ENCODE measurements around the gene RTN4RL1.

RTN4RL1 gene

GRCh38 chr17:1961189-1961588, 63.9 kb downstream of the RTN4RL1 start:
- H3K4me3 ChIP-seq (ENCODE audit: insufficient read depth, low read depth, low read length, poor library complexity, severe bottlenecking): no peak overlapping the region
- no peak for DNase-seq
- H3K27me3 ChIP-seq (replicated peaks; ENCODE audit: control insufficient read depth, insufficient read depth, low read length, poor library complexity, severe bottlenecking): no peaks in the 10 kb centered on the region
- no peaks in the 10 kb centered on the region for H3K36me3 ChIP-seq (ENCODE audit: control insufficient read depth, insufficient read depth, low read length)
- H3K27ac ChIP-seq (ENCODE audit: insufficient read depth, low read length, poor library complexity, severe bottlenecking): no peak overlapping the region
- no peaks in the 10 kb centered on the region for H3K9me3 ChIP-seq (ENCODE audit: control insufficient read depth, low read length)
- no peaks in the 10 kb centered on the region for H3K4me1 ChIP-seq (ENCODE audit: control insufficient read depth, insufficient read depth, low read length, poor library complexity, severe bottlenecking)

GRCh38 chr17:1960545-1960912, 64.6 kb downstream of the RTN4RL1 start:
- H3K27me3 ChIP-seq (replicated peaks; ENCODE audit: control insufficient read depth, insufficient read depth, low read length, poor library complexity, severe bottlenecking): no peaks in the 10 kb centered on the region

GRCh38 chr17:1959871-1960544, 65.1 kb downstream of the RTN4RL1 start:
- no peaks in the 10 kb centered on the region for H3K4me1 ChIP-seq (ENCODE audit: control insufficient read depth, insufficient read depth, low read length, poor library complexity, severe bottlenecking)
- DNase-seq: no peak
- H3K9me3 ChIP-seq (ENCODE audit: control insufficient read depth, low read length): no peaks in the 10 kb centered on the region
- no peaks in the 10 kb centered on the region for H3K36me3 ChIP-seq (ENCODE audit: control insufficient read depth, insufficient read depth, low read length)
- no peak overlapping the region for H3K27ac ChIP-seq (ENCODE audit: insufficient read depth, low read length, poor library complexity, severe bottlenecking)
- no peaks in the 10 kb centered on the region for H3K27me3 ChIP-seq (replicated peaks; ENCODE audit: control insufficient read depth, insufficient read depth, low read length, poor library complexity, severe bottlenecking)
- H3K4me3 ChIP-seq (ENCODE audit: insufficient read depth, low read depth, low read length, poor library complexity, severe bottlenecking): no peak overlapping the region

More at GRCh38 chr17:1960545-1960912, 64.6 kb downstream of the RTN4RL1 start:
- H3K36me3 ChIP-seq (ENCODE audit: control insufficient read depth, insufficient read depth, low read length): no peaks in the 10 kb centered on the region
- no peaks in the 10 kb centered on the region for H3K9me3 ChIP-seq (ENCODE audit: control insufficient read depth, low read length)
- no peaks in the 10 kb centered on the region for H3K4me1 ChIP-seq (ENCODE audit: control insufficient read depth, insufficient read depth, low read length, poor library complexity, severe bottlenecking)
- H3K4me3 ChIP-seq (ENCODE audit: insufficient read depth, low read depth, low read length, poor library complexity, severe bottlenecking): no peak overlapping the region
- no peak for DNase-seq
- H3K27ac ChIP-seq (ENCODE audit: insufficient read depth, low read length, poor library complexity, severe bottlenecking): no peak overlapping the region

GRCh38 chr17:1958134-1958881, 66.8 kb downstream of the RTN4RL1 start:
- H3K36me3 ChIP-seq (ENCODE audit: control insufficient read depth, insufficient read depth, low read length): no peaks in the 10 kb centered on the region
- H3K9me3 ChIP-seq (ENCODE audit: control insufficient read depth, low read length): no peaks in the 10 kb centered on the region
- no peak overlapping the region for H3K27ac ChIP-seq (ENCODE audit: insufficient read depth, low read length, poor library complexity, severe bottlenecking)
- H3K4me1 ChIP-seq (ENCODE audit: control insufficient read depth, insufficient read depth, low read length, poor library complexity, severe bottlenecking): no peaks in the 10 kb centered on the region
- no peak for DNase-seq
- H3K27me3 ChIP-seq (replicated peaks; ENCODE audit: control insufficient read depth, insufficient read depth, low read length, poor library complexity, severe bottlenecking): no peaks in the 10 kb centered on the region
- H3K4me3 ChIP-seq (ENCODE audit: insufficient read depth, low read depth, low read length, poor library complexity, severe bottlenecking): no peak overlapping the region

GRCh38 chr17:1957037-1957436, 68.1 kb downstream of the RTN4RL1 start:
- H3K27me3 ChIP-seq (replicated peaks; ENCODE audit: control insufficient read depth, insufficient read depth, low read length, poor library complexity, severe bottlenecking): no peaks in the 10 kb centered on the region
- H3K9me3 ChIP-seq (ENCODE audit: control insufficient read depth, low read length): no peaks in the 10 kb centered on the region
- no peak overlapping the region for H3K27ac ChIP-seq (ENCODE audit: insufficient read depth, low read length, poor library complexity, severe bottlenecking)
- no peak for DNase-seq
- no peaks in the 10 kb centered on the region for H3K36me3 ChIP-seq (ENCODE audit: control insufficient read depth, insufficient read depth, low read length)
- no peaks in the 10 kb centered on the region for H3K4me1 ChIP-seq (ENCODE audit: control insufficient read depth, insufficient read depth, low read length, poor library complexity, severe bottlenecking)
- H3K4me3 ChIP-seq (ENCODE audit: insufficient read depth, low read depth, low read length, poor library complexity, severe bottlenecking): no peak overlapping the region

GRCh38 chr17:1956134-1956533, 69.0 kb downstream of the RTN4RL1 start:
- Histone ChIP-seq H3K9me3 (ENCODE audit: control insufficient read depth, low read length) (no peaks in the 10 kb centered on the region), H3K36me3 (ENCODE audit: control insufficient read depth, insufficient read depth, low read length) (no peaks in the 10 kb centered on the region), H3K27ac (ENCODE audit: insufficient read depth, low read length, poor library complexity, severe bottlenecking) (no peak overlapping the region), H3K4me3 (ENCODE audit: insufficient read depth, low read depth, low read length, poor library complexity, severe bottlenecking) (no peak overlapping the region), H3K27me3 (replicated peaks; ENCODE audit: control insufficient read depth, insufficient read depth, low read length, poor library complexity, severe bottlenecking) (no peaks in the 10 kb centered on the region), H3K4me1 (ENCODE audit: control insufficient read depth, insufficient read depth, low read length, poor library complexity, severe bottlenecking) (no peaks in the 10 kb centered on the region)
- DNase-seq: no peak

- Histone ChIP-seq H3K27me3 (replicated peaks; ENCODE audit: control insufficient read depth, insufficient read depth, low read length, poor library complexity, severe bottlenecking) (no peaks in the 10 kb centered on the region), H3K9me3 (ENCODE audit: control insufficient read depth, low read length) (no peaks in the 10 kb centered on the region), H3K4me1 (ENCODE audit: control insufficient read depth, insufficient read depth, low read length, poor library complexity, severe bottlenecking) (no peaks in the 10 kb centered on the region), H3K36me3 (ENCODE audit: control insufficient read depth, insufficient read depth, low read length) (no peaks in the 10 kb centered on the region), H3K27ac (ENCODE audit: insufficient read depth, low read length, poor library complexity, severe bottlenecking) (no peak overlapping the region), H3K4me3 (ENCODE audit: insufficient read depth, low read depth, low read length, poor library complexity, severe bottlenecking) (no peak overlapping the region)
- no peak for DNase-seq
These were observed 71.3 kb downstream of the RTN4RL1 start for GRCh38 chr17:1953831-1954230.

GRCh38 chr17:1951920-1952319, 73.2 kb downstream of the RTN4RL1 start:
- no peaks in the 10 kb centered on the region for H3K4me1 ChIP-seq (ENCODE audit: control insufficient read depth, insufficient read depth, low read length, poor library complexity, severe bottlenecking)
- H3K4me3 ChIP-seq (ENCODE audit: insufficient read depth, low read depth, low read length, poor library complexity, severe bottlenecking): no peak overlapping the region
- H3K27ac ChIP-seq (ENCODE audit: insufficient read depth, low read length, poor library complexity, severe bottlenecking): no peak overlapping the region
- H3K36me3 ChIP-seq (ENCODE audit: control insufficient read depth, insufficient read depth, low read length): no peaks in the 10 kb centered on the region
- DNase-seq: no peak
- no peaks in the 10 kb centered on the region for H3K9me3 ChIP-seq (ENCODE audit: control insufficient read depth, low read length)
- no peaks in the 10 kb centered on the region for H3K27me3 ChIP-seq (replicated peaks; ENCODE audit: control insufficient read depth, insufficient read depth, low read length, poor library complexity, severe bottlenecking)

- H3K27me3 ChIP-seq (replicated peaks; ENCODE audit: control insufficient read depth, insufficient read depth, low read length, poor library complexity, severe bottlenecking): no peaks in the 10 kb centered on the region
- H3K36me3 ChIP-seq (ENCODE audit: control insufficient read depth, insufficient read depth, low read length): no peaks in the 10 kb centered on the region
- no peak overlapping the region for H3K27ac ChIP-seq (ENCODE audit: insufficient read depth, low read length, poor library complexity, severe bottlenecking)
- DNase-seq: no peak
- no peaks in the 10 kb centered on the region for H3K9me3 ChIP-seq (ENCODE audit: control insufficient read depth, low read length)
- H3K4me1 ChIP-seq (ENCODE audit: control insufficient read depth, insufficient read depth, low read length, poor library complexity, severe bottlenecking): no peaks in the 10 kb centered on the region
- no peak overlapping the region for H3K4me3 ChIP-seq (ENCODE audit: insufficient read depth, low read depth, low read length, poor library complexity, severe bottlenecking)
These were observed 75.4 kb downstream of the RTN4RL1 start for GRCh38 chr17:1949754-1950153.

- Histone ChIP-seq H3K27me3 (replicated peaks; ENCODE audit: control insufficient read depth, insufficient read depth, low read length, poor library complexity, severe bottlenecking) (no peaks in the 10 kb centered on the region), H3K9me3 (ENCODE audit: control insufficient read depth, low read length) (no peaks in the 10 kb centered on the region), H3K36me3 (ENCODE audit: control insufficient read depth, insufficient read depth, low read length) (no peaks in the 10 kb centered on the region), H3K4me3 (ENCODE audit: insufficient read depth, low read depth, low read length, poor library complexity, severe bottlenecking) (no peak overlapping the region), H3K27ac (ENCODE audit: insufficient read depth, low read length, poor library complexity, severe bottlenecking) (no peak overlapping the region), H3K4me1 (ENCODE audit: control insufficient read depth, insufficient read depth, low read length, poor library complexity, severe bottlenecking) (no peaks in the 10 kb centered on the region)
- DNase-seq: no peak
These were observed 76.7 kb downstream of the RTN4RL1 start for GRCh38 chr17:1948517-1948825.
